ENCODE data around the gene ITSN1.
"Not testable (repeated sequence)": the region's sequence is repeated elsewhere in the genome, so short reads cannot be mapped to it uniquely, and the experiment has no call there.

The ITSN1 gene

DNA sequence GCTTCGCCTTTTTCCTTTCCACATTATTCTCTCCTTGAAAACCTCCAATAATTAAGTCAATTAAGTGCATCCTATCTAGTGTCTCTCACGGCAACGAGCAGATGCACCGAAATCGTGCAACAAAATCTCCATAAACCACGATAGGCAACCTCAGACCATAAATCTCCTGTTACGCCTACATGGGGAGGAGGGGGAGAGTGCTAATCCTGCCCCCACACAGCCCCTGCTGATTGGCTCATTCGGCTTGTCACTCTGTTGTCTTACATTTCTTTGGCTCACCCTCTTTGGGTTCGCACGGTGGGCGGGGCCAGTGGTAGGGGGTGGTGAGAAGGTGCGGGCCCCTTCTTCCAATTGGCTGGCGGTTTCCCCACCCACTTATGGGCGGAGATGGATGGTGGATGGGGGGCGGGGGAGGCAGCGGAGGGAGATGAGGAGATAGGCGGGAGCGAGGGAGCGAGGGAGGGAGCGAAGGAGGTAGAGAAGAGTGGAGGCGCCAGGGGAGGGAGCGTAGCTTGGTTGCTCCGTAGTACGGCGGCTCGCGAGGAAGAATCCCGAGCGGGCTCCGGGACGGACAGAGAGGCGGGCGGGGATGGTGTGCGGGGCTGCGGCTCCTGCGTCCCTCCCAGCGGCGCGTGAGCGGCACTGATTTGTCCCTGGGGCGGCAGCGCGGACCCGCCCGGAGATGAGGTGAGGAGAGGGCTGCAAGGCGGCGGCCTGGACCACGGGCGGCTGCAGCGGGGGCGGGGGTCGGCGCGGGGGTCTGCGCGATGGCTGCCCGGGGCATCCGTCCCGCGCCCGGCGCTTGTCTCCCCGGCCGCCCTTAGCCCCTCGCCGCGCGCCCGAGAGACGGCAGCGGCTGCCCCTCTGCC, at the start of gene ITSN1:
ITSN1 (plus strand) TSS at position 475 of the 869 bp plus-strand sequence. CDS start 76,328 bp downstream, outside the sequence.
- H3K27ac ChIP-seq, result peak within 1 kb of the TSS; percentile 86
- CTCF ChIA-PET, result no interaction called here
- DNase-seq (ENCODE audit: low spot score), result peak; percentile 100
- no peak for TF ChIP-seq CTCF (conservative IDR thresholded peaks at IDR 0.05; ENCODE audit: low read depth)
- POLR2A ChIA-PET (ENCODE audit: low non-redundant PET), result no interaction called here

- no peak for TF ChIP-seq CTCF (conservative IDR thresholded peaks at IDR 0.05; ENCODE audit: low read depth)
- no peak overlapping the region for H3K27ac ChIP-seq
- DNase-seq (ENCODE audit: low spot score), result no peak
- ChIA-PET POLR2A (ENCODE audit: low non-redundant PET) (no interaction called here), CTCF (interaction anchor here (0.6 to 0.7 kb wide), 2 partner anchors 127 to 1033 kb away, joined by 3 to 7 read pairs; no protein-coding TSS in a partner anchor)
These were observed 44.2 kb upstream of the ITSN1 start for GRCh38 chr21:33598051-33598450.

DNA sequence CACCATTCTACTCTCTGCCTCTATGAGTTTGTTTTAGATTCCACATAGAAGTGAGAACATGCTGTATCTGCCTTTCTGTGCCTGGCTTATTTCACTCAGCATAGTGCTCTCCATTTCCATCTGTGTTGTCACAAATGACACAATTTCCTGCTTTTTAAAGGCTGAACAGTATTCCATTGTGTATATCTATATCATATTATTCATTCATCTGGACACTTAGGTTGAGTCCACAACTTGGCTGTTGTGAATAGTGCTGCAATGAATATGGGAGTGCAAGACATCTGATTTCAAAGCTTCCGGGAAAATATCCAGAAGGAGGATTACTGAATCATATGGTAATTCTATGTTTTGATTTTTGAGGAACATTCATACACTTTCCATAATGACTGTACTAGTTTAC, 33.7 kb upstream of the ITSN1 start:
- ChIA-PET POLR2A (ENCODE audit: low non-redundant PET) (no interaction called here), CTCF (no interaction called here)
- no peak overlapping the region for H3K27ac ChIP-seq

DNA sequence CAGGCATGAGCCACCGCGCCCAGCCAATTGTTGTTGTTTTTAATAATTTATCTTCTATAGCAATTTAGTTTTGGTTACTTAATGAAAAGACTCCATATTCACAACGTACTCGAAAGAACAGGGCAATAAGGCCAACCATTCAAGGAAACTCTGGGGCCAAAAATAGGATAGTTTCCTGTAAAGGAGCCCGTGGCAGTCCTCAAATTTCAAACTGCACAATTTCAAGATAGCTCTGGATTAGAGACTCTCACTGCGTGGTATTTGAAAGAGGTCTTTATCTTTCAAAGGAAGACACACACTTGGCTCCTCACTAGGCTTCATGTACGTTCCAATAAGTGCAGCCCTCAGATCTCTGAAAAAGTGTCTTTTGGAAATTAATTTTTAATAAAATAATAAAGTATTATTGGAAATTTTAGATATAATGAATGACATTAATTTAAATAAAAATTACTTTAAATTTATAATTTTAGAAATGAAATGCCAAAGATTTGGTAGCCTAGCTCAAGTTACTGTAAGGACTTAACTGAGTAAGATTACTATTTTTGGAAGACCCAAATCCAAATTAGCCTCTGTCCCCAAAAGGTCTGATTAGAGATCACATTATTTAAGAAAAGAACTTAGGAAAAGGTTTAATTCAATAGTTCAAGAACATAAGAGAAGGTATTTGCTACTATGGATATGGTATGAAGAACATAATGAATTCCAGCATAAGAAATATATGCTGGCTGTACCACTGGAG, 31.1 kb upstream of the ITSN1 start:
- DNase-seq (ENCODE audit: low spot score), result no peak
- no peak overlapping the region for H3K27ac ChIP-seq
- ChIA-PET POLR2A (ENCODE audit: low non-redundant PET) (no interaction called here), CTCF (no interaction called here)
- no peak for TF ChIP-seq CTCF (conservative IDR thresholded peaks at IDR 0.05; ENCODE audit: low read depth)

More for the DNA sequence above, 33.7 kb upstream of the ITSN1 start:
- DNase-seq (ENCODE audit: low spot score), result no peak
- no peak for TF ChIP-seq CTCF (conservative IDR thresholded peaks at IDR 0.05; ENCODE audit: low read depth)

DNA sequence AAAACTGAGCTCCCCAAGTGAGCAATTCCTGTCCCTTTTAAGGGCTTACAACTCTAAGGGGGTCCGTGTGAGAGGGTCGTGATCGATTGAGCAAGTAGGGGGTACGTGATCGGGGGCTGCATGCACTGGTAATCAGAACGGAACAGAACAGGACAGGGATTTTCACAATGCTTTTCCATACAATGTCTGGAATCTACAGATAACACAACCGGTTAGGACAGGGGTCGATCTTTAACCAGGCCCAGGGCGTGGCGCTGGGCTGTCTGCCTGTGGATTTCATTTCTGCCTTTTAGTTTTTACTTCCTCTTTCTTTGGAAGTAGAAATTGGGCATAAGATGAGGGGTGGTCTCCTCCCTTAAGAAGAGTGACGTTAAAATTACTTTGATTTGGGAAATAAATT, 24.7 kb upstream of the ITSN1 start:
- POLR2A ChIA-PET (ENCODE audit: low non-redundant PET); DNase-seq (ENCODE audit: low spot score); H3K27ac ChIP-seq: not testable (repeated sequence)
- CTCF ChIA-PET, result interaction anchor here (0.6 to 0.7 kb wide), 2 partner anchors 12 to 201 kb away, joined by 4 to 6 read pairs; no protein-coding TSS in a partner anchor

- ChIA-PET CTCF (no interaction called here), POLR2A (ENCODE audit: low non-redundant PET) (no interaction called here)
- DNase-seq (ENCODE audit: low spot score), result no peak
- no peak overlapping the region for H3K27ac ChIP-seq
- no peak for TF ChIP-seq CTCF (conservative IDR thresholded peaks at IDR 0.05; ENCODE audit: low read depth)
These were observed 23.9 kb upstream of the ITSN1 start for GRCh38 chr21:33618407-33618806.

All from RWPE1 (cell line).